ENCODE data around the gene ZNF311. TPM values are rescaled to one million over a fixed set of nuclear protein-coding genes. Genes with fewer than 3 reads are reported as not detected.

The ZNF311 gene
- polyA plus RNA-seq, 2 of the 4 experiments (the other 2 are of a cell fraction): 0.27 to 0.74 TPM

DNA sequence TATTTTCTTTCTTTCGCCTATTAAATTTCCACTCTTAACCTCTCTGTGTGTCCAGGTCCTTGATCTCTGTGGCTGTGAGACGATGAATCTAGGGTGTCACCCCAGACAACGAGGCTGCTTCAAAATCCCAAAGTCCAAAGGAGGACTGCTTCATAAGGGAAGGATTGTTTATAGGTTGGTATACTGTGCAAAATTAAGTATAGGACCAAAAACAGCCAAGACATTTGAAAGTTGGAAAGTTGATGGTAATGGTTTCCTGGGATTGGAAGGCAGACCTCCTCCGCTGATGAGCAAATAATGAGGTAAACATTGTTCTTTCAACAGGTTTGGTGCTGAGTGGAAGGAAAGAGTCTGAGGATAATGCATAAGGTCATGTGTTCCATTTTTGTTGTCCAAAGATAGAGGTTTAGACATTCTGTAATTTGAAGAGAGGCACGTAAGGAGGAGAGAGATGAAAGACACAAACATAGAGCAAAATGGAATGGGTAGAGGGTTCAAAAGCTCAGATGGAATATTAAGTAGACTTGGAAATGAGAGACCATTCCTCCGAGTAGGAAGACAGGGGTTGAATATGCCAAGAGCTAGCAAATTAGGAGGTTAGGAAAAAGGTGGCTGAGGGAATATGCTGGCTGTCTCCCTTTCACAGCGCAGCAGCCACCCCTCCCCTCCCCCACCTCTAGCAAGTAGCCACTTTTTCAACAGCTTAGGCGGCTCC, 24.8 kb downstream of the ZNF311 start (continued):
- TF ChIP-seq FOXS1 (CRISPR knock-in tag; IDR thresholded peaks at IDR 0.05): no peak

DNA sequence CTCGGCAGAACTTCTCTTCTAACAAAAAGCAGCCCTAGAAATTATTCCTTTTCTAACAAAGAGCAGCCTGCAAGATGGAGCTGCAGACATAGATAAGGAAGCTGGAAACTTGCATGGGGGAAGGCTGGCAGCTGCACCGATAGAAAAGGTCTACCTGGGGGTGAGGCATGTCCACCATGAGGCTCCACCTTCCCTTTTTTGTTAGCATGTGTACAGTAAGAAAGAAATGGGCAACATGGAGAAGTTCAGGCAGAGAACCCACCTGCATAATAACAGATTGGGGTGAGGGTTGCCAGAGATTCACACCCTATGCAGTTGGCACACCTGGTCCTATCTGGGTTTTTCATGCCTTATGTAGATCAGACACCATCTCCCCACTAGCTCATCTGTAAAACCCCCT, 25.4 kb downstream of the ZNF311 start:
- CTCF ChIA-PET: no interaction called here
- Histone ChIP-seq H3K4me2 (no peak overlapping the region), H3K27ac (no peak overlapping the region), H3K4me1 (peaks cover 10% of the 10 kb centered on the region), H3K4me3 (no peak overlapping the region), H3K9me3 (no peaks in the 10 kb centered on the region)
- DNase-seq (ENCODE audit: low read depth in 1 of 2, low spot score in 1 of 2) (no peak), FAIRE-seq (no peak), ATAC-seq (no peak)
- no peak for TF ChIP-seq CHD4 (IDR thresholded peaks at IDR 0.05; ENCODE audit: borderline replicate concordance)
- no peak for TF ChIP-seq PHF8 (IDR thresholded peaks at IDR 0.05; ENCODE audit: borderline replicate concordance, low read depth)
- TF ChIP-seq, protein P1, sequence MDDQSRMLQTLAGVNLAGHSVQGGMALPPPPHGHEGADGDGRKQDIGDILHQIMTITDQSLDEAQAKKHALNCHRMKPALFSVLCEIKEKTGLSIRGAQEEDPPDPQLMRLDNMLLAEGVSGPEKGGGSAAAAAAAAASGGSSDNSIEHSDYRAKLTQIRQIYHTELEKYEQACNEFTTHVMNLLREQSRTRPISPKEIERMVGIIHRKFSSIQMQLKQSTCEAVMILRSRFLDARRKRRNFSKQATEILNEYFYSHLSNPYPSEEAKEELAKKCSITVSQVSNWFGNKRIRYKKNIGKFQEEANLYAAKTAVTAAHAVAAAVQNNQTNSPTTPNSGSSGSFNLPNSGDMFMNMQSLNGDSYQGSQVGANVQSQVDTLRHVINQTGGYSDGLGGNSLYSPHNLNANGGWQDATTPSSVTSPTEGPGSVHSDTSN (IDR thresholded peaks at IDR 0.05): no peak
- TF ChIP-seq FOSL2 (IDR thresholded peaks at IDR 0.05): no peak
- TF ChIP-seq FOSL2 (CRISPR knock-in tag; IDR thresholded peaks at IDR 0.05): no peak
- no peak for TF ChIP-seq POLR2A (IDR thresholded peaks at IDR 0.05; ENCODE audit: low read length)
- TF ChIP-seq, protein P2, sequence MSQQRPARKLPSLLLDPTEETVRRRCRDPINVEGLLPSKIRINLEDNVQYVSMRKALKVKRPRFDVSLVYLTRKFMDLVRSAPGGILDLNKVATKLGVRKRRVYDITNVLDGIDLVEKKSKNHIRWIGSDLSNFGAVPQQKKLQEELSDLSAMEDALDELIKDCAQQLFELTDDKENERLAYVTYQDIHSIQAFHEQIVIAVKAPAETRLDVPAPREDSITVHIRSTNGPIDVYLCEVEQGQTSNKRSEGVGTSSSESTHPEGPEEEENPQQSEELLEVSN (IDR thresholded peaks at IDR 0.05; ENCODE audit: borderline replicate concordance, low read depth): no peak
- TF ChIP-seq, protein P3, sequence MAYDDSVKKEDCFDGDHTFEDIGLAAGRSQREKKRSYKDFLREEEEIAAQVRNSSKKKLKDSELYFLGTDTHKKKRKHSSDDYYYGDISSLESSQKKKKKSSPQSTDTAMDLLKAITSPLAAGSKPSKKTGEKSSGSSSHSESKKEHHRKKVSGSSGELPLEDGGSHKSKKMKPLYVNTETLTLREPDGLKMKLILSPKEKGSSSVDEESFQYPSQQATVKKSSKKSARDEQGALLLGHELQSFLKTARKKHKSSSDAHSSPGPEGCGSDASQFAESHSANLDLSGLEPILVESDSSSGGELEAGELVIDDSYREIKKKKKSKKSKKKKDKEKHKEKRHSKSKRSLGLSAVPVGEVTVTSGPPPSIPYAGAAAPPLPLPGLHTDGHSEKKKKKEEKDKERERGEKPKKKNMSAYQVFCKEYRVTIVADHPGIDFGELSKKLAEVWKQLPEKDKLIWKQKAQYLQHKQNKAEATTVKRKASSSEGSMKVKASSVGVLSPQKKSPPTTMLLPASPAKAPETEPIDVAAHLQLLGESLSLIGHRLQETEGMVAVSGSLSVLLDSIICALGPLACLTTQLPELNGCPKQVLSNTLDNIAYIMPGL (CRISPR knock-in tag; IDR thresholded peaks at IDR 0.05; ENCODE audit: borderline replicate concordance): no peak
- no peak for TF ChIP-seq HEYL (CRISPR knock-in tag; IDR thresholded peaks at IDR 0.05)
- no peak for TF ChIP-seq RFX5 (IDR thresholded peaks at IDR 0.05)
- TF ChIP-seq MAFK (IDR thresholded peaks at IDR 0.05; ENCODE audit: partially characterized antibody): no peak
- TF ChIP-seq TP53 (CRISPR knock-in tag; IDR thresholded peaks at IDR 0.05): no peak
- no peak for TF ChIP-seq ESRRA (IDR thresholded peaks at IDR 0.05; ENCODE audit: borderline replicate concordance, low read length)
- TF ChIP-seq EHF (CRISPR knock-in tag; IDR thresholded peaks at IDR 0.05): no peak
- no peak for TF ChIP-seq NR3C1 (IDR thresholded peaks at IDR 0.05)
- no peak for TF ChIP-seq SREBF2 (IDR thresholded peaks at IDR 0.05)
- TF ChIP-seq, protein P4, sequence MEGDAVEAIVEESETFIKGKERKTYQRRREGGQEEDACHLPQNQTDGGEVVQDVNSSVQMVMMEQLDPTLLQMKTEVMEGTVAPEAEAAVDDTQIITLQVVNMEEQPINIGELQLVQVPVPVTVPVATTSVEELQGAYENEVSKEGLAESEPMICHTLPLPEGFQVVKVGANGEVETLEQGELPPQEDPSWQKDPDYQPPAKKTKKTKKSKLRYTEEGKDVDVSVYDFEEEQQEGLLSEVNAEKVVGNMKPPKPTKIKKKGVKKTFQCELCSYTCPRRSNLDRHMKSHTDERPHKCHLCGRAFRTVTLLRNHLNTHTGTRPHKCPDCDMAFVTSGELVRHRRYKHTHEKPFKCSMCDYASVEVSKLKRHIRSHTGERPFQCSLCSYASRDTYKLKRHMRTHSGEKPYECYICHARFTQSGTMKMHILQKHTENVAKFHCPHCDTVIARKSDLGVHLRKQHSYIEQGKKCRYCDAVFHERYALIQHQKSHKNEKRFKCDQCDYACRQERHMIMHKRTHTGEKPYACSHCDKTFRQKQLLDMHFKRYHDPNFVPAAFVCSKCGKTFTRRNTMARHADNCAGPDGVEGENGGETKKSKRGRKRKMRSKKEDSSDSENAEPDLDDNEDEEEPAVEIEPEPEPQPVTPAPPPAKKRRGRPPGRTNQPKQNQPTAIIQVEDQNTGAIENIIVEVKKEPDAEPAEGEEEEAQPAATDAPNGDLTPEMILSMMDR (IDR thresholded peaks at IDR 0.05): no peak
- TF ChIP-seq, protein P5, sequence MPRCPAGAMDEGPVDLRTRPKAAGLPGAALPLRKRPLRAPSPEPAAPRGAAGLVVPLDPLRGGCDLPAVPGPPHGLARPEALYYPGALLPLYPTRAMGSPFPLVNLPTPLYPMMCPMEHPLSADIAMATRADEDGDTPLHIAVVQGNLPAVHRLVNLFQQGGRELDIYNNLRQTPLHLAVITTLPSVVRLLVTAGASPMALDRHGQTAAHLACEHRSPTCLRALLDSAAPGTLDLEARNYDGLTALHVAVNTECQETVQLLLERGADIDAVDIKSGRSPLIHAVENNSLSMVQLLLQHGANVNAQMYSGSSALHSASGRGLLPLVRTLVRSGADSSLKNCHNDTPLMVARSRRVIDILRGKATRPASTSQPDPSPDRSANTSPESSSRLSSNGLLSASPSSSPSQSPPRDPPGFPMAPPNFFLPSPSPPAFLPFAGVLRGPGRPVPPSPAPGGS (IDR thresholded peaks at IDR 0.05): no peak
- no peak for TF ChIP-seq NPAS2 (CRISPR knock-in tag; IDR thresholded peaks at IDR 0.05; ENCODE audit: borderline replicate concordance)
- TF ChIP-seq JUN (IDR thresholded peaks at IDR 0.05): no peak
- 63% methylated on average over 2 of the region's 2 CpGs for WGBS (ENCODE audit: missing lambda C conversion rate)
- POLR2A ChIA-PET: no interaction called here
